HCT116 (cell line): Measurements from ENCODE around the gene LOXHD1. TPM values are rescaled to one million over a fixed set of nuclear protein-coding genes. Genes with fewer than 3 reads are reported as not detected.

ENCODE experiments used
- ATAC-seq: fragments of 200-7000 bp; cut with Tn5 transposase; 2 replicates; pipeline ENCODE4 v1.9.1; 2020; ENCODE audit warnings: mild to moderate bottlenecking, moderate library complexity
- BruUV-seq: library from RNA; stranded (reverse); fragments of 400-500 nt; replicated peaks from 2 replicates; lab custom pipeline; 2021; lab: Mats Ljungman, UMichigan
- CTCF ChIA-PET: fragments of 300-600 bp; sonication (Branson Sonifier 250); formaldehyde crosslinking; loops from one replicate; lab custom pipeline; 2021; ENCODE audit warnings: antibody characterized with exemption; lab: Charles Lee
- POLR2A ChIA-PET: fragments of 300-600, 350-600 bp; sonication (Branson Sonifier 250); formaldehyde crosslinking; loops from one replicate; lab custom pipeline; 2021; ENCODE audit warnings: antibody characterized with exemption; lab: Charles Lee
- RAD21 ChIA-PET, 2 experiments: fragments of 300-600 bp; sonication (Branson Sonifier 250); formaldehyde crosslinking; loops; one replicate each; lab custom pipeline; 2023; ENCODE audit warnings: low total read pairs in 2 of 2; ENCODE audit not compliant: uncharacterized antibody in 2 of 2, unreplicated experiment in 2 of 2, low non-redundant PET in 1 of 2; lab: Charles Lee
- DNase-seq: peaks from one replicate; pipeline ENCODE4 v3.0.0-alpha.2; 2010; ENCODE audit warnings: low read depth, low spot score
- H2AFZ ChIP-seq: fragments of 200-600 bp; shearing (Covaris generic), sonication (generic); 2 replicates; pipeline ENCODE4 v1.6.1; 2017; ENCODE audit warnings: low read depth, mixed run types, mixed read lengths, antibody characterized with exemption, low read length; ENCODE audit not compliant: poor library complexity, severe bottlenecking
- H3K27ac ChIP-seq: 2 replicates; pipeline ENCODE4 v1.5.1; 2012; ENCODE audit warnings: low read depth, low read length
- H3K27me3 ChIP-seq: fragments of 200-600 bp; sonication (generic); 2 replicates; pipeline ENCODE4 v1.6.1; 2016; ENCODE audit warnings: mixed run types, low read length, mixed read lengths; ENCODE audit not compliant: insufficient read depth
- H3K36me3 ChIP-seq, 2 experiments: fragments of 200-500 bp in 1 of 2; fragments of 200-600 bp in 1 of 2; sonication (Bioruptor generic) in 1 of 2; sonication (generic) in 1 of 2; 2 replicates each; pipeline versions ENCODE4 v1.5.1 to v1.6.1; 2014 to 2016; ENCODE audit warnings: low read length in 2 of 2, inconsistent platforms in 1 of 2, mixed read lengths in 1 of 2, mixed run types in 1 of 2; ENCODE audit not compliant: insufficient read depth in 2 of 2, control insufficient read depth in 1 of 2
- H3K4me1 ChIP-seq, 2 experiments: fragments of 200-600 bp in 1 of 2; sonication (generic) in 1 of 2; 2 replicates each; pipeline versions ENCODE4 v1.5.1 to v1.6.1; 2012 to 2017; ENCODE audit warnings: low read length in 2 of 2, inconsistent platforms in 1 of 2, mild to moderate bottlenecking in 1 of 2, mixed read lengths in 1 of 2, mixed run types in 1 of 2, moderate library complexity in 1 of 2; ENCODE audit not compliant: insufficient read depth in 2 of 2, control insufficient read depth in 1 of 2
- H3K4me2 ChIP-seq: fragments of 200-600 bp; sonication (generic); 2 replicates; pipeline ENCODE4 v1.6.1; 2017; ENCODE audit warnings: mixed run types, low read length, mixed read lengths
- H3K4me3 ChIP-seq, 2 experiments: fragments of 200-600 bp in 1 of 2; sonication (generic) in 1 of 2; replicated peaks in 1 of 2; 2 replicates each; pipeline ENCODE4 v1.5.1; 2011 to 2016; ENCODE audit warnings: low read length in 2 of 2, control low read depth in 1 of 2, low read depth in 1 of 2, mild to moderate bottlenecking in 1 of 2, mixed read lengths in 1 of 2, mixed run types in 1 of 2
- H3K79me2 ChIP-seq: fragments of 200-600 bp; sonication (generic); 2 replicates; pipeline ENCODE4 v1.6.1; 2017; ENCODE audit warnings: mild to moderate bottlenecking, mixed run types, low read length, moderate library complexity, mixed read lengths; ENCODE audit not compliant: insufficient read depth
- H3K9ac ChIP-seq: fragments of 200-600 bp; sonication (generic); 2 replicates; pipeline ENCODE4 v1.6.1; 2016; ENCODE audit warnings: low read length, mixed read lengths
- H3K9me2 ChIP-seq: fragments of 200-600 bp; sonication (generic), shearing (Covaris generic); 2 replicates; pipeline ENCODE4 v1.6.1; 2017; ENCODE audit warnings: mixed run types, mild to moderate bottlenecking, moderate library complexity; ENCODE audit not compliant: insufficient read depth
- H3K9me3 ChIP-seq, 2 experiments: fragments of 200-500 bp in 1 of 2; fragments of 200-600 bp in 1 of 2; sonication (Bioruptor generic) in 1 of 2; sonication (generic) in 1 of 2; 2 replicates each; pipeline ENCODE4 v1.6.1; 2014 to 2017; ENCODE audit warnings: low read length in 2 of 2, mixed read lengths in 2 of 2, inconsistent platforms in 1 of 2, low read depth in 1 of 2, mild to moderate bottlenecking in 1 of 2, mixed run types in 1 of 2, moderate library complexity in 1 of 2; ENCODE audit not compliant: control insufficient read depth in 1 of 2, insufficient read depth in 1 of 2
- H4K20me1 ChIP-seq: fragments of 200-600 bp; sonication (generic), shearing (Covaris generic); 2 replicates; pipeline ENCODE4 v1.6.1; 2017; ENCODE audit warnings: mixed run types, mild to moderate bottlenecking, moderate library complexity; ENCODE audit not compliant: insufficient read depth
- ELF1 ChIP-seq: IDR thresholded peaks from 2 replicates; pipeline ENCODE4 v1.6.1; 2012; ENCODE audit warnings: low read depth, borderline replicate concordance
- EZH2 ChIP-seq: fragments of 200-600 bp; sonication (generic); IDR thresholded peaks from 2 replicates; pipeline ENCODE4 v1.6.1; 2017; ENCODE audit warnings: antibody characterized with exemption, mixed run types
- REST ChIP-seq: IDR thresholded peaks from 2 replicates; pipeline ENCODE4 v1.6.1; 2012; ENCODE audit warnings: low read depth
- SP1 ChIP-seq: IDR thresholded peaks from 2 replicates; pipeline ENCODE4 v1.6.1; 2012; ENCODE audit warnings: low read depth
- ZFX ChIP-seq: fragments of 450-650 bp; IDR thresholded peaks from 2 replicates; pipeline ENCODE4 v1.6.1; 2017
- intact Hi-C: fragments of 100-400 bp; cut with micrococcal nuclease; formaldehyde crosslinking; loops from 2 replicates; pipeline ENCODE4 v1.10.0; 2022
- total RNA-seq: library from RNA; stranded (reverse); gene quantifications from one replicate; pipeline ENCODE4 v1.2.1, GENCODE V29; 2021; ENCODE audit not compliant: unreplicated experiment

LOXHD1 gene
- total RNA-seq, 1 experiment from 2014 or later, result not detected

DNA sequence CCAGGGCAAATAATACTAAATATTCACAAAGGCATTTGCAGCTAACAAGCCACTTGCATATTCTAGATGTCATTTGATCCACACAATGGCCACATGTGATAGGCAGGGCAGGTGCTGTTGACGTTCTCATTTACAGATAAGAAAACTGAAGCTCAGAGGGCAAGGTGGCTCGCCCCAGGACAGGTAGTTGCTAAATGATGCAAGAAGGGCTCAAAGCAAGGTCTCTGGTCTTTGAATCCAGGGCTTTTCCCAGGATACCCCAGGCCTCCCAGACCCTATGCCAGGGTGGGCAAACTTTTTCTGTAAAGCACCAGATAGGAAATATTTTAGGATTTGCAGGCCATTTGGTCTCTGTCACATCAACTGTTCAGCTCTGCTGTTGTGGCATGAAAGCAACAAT lies 35.1 kb downstream of the LOXHD1 start:
- no peak for TF ChIP-seq ELF1

GRCh38 chr18:46621111-46621766 lies 35.8 kb downstream of the LOXHD1 start:
- H3K36me3 ChIP-seq, result no peaks in the 10 kb centered on the region
- H3K4me1 ChIP-seq, result no peaks in the 10 kb centered on the region
- H3K27ac ChIP-seq, result no peak overlapping the region
- ATAC-seq (no peak), DNase-seq (no peak)
- no peaks in the 10 kb centered on the region for H3K79me2 ChIP-seq
- H2AFZ ChIP-seq, result no peak overlapping the region
- no peak overlapping the region for H3K4me3 ChIP-seq
- BruUV-seq, result no TSS peak
- no peak overlapping the region for H3K9ac ChIP-seq
- no peak overlapping the region for H3K4me2 ChIP-seq
- intact Hi-C loops, result no loop called here
- H3K9me3 ChIP-seq, result no peaks in the 10 kb centered on the region
- no peaks in the 10 kb centered on the region for H4K20me1 ChIP-seq
- no peak for TF ChIP-seq REST
- no peak for TF ChIP-seq EZH2
- TF ChIP-seq ZFX, result no peak
- TF ChIP-seq ELF1, result no peak
- TF ChIP-seq SP1, result no peak
- CTCF ChIA-PET, result interaction anchor here (2.2 to 3.6 kb wide), 2 partner anchors 37 to 340 kb away, joined by 11 to 30 read pairs; no protein-coding TSS in a partner anchor
- H3K27me3 ChIP-seq, result peaks cover 46% of the 10 kb centered on the region; the same call in 1 of the 2 replicates
- H3K9me2 ChIP-seq, result no peaks in the 10 kb centered on the region
- POLR2A ChIA-PET, result no interaction called here
- RAD21 ChIA-PET, result no interaction called here

More for the DNA sequence above, 35.1 kb downstream of the LOXHD1 start:
- Histone ChIP-seq H2AFZ (no peak overlapping the region), H3K36me3 (no peaks in the 10 kb centered on the region), H3K9ac (no peak overlapping the region), H3K27ac (no peak overlapping the region), H3K9me2 (no peaks in the 10 kb centered on the region), H3K4me1 (no peaks in the 10 kb centered on the region), H3K4me2 (no peak overlapping the region), H3K9me3 (no peaks in the 10 kb centered on the region), H3K79me2 (no peaks in the 10 kb centered on the region), H4K20me1 (no peaks in the 10 kb centered on the region), H3K4me3 (no peak overlapping the region), H3K27me3 (peaks cover 45% of the 10 kb centered on the region)
- CTCF ChIA-PET, result interaction anchor here (2.2 to 3.6 kb wide), 3 partner anchors 36 to 341 kb away, joined by 11 to 30 read pairs (median 14); no protein-coding TSS in a partner anchor
- no TSS peak for BruUV-seq
- intact Hi-C loops, result loop anchor here (2.0 kb wide), 1 partner anchor 67 kb away; no protein-coding TSS in a partner anchor
- RAD21 ChIA-PET, result interaction anchor here in 1 of 2 experiments (2.0 kb wide), 1 partner anchor 341 kb away, joined by 8 read pairs; no protein-coding TSS in a partner anchor
- ATAC-seq, result no peak
- POLR2A ChIA-PET, result no interaction called here
- DNase-seq, result no peak
